A549 (cell line): ENCODE results near the gene PTBP1. TPM values are rescaled to one million over a fixed set of nuclear protein-coding genes. Genes with fewer than 3 reads are reported as not detected.

Experiments
- ATAC-seq, 2 experiments: fragments of 200-7000 bp in 1 of 2; fragments of >200 bp in 1 of 2; cut with Nextera tagmentation in 1 of 2; cut with Tn5 transposase in 1 of 2; 3 replicates each; pipeline versions ENCODE4 v1.8.0 to v1.9.1; 2018 to 2020; ENCODE audit warnings: mild to moderate bottlenecking in 1 of 2, moderate library complexity in 1 of 2
- CTCF ChIA-PET: fragments of 300-600 bp; sonication (Branson Sonifier 250); formaldehyde crosslinking; extraction: SDS; loops from one replicate; lab custom pipeline; 2021; ENCODE audit warnings: antibody characterized with exemption, inconsistent platforms; lab: Yijun Ruan, JAX
- POLR2A ChIA-PET: fragments of 350-600 bp; formaldehyde crosslinking; extraction: SDS; loops from one replicate; lab custom pipeline; 2021; ENCODE audit warnings: antibody characterized with exemption, inconsistent platforms; lab: Yijun Ruan, JAX
- DNase-seq, 2 experiments: peaks; one replicate each; pipeline versions ENCODE4 v3.0.0 to v3.0.0-alpha.2; 2011 to 2016; ENCODE audit warnings: low read depth in 1 of 2, low spot score in 1 of 2
- FAIRE-seq: peaks from 2 replicates; lab custom pipeline; 2011; peaks lifted over from hg19 to GRCh38; lab: Jason Lieb, UNC
- H3K27ac ChIP-seq, 2 experiments: fragments of >200 bp; sonication (Bioruptor Twin); formaldehyde crosslinking; 3 replicates each; pipeline ENCODE4 v1.5.1; 2016 to 2017
- H3K4me1 ChIP-seq: fragments of >200 bp; sonication (Bioruptor Twin); formaldehyde crosslinking; 3 replicates; pipeline ENCODE4 v1.6.1; 2016
- H3K4me2 ChIP-seq: fragments of >200 bp; sonication (Bioruptor Twin); formaldehyde crosslinking; 3 replicates; pipeline ENCODE4 v1.6.1; 2016
- H3K4me3 ChIP-seq: fragments of >200 bp; sonication (Bioruptor Twin); formaldehyde crosslinking; 3 replicates; pipeline ENCODE4 v1.5.1; 2016
- H3K9me3 ChIP-seq: fragments of >200 bp; sonication (Bioruptor Twin); formaldehyde crosslinking; 3 replicates; pipeline ENCODE4 v1.6.1; 2016
- CBX8 ChIP-seq: fragments of 200-600 bp; sonication (generic); IDR thresholded peaks from 2 replicates; pipeline ENCODE4 v1.6.1; 2016
- CHD2 ChIP-seq: fragments of 150-350 bp; IDR thresholded peaks from 2 replicates; pipeline ENCODE4 v1.6.1; 2014; ENCODE audit warnings: low read length; ENCODE audit not compliant: partially characterized antibody
- ESRRA ChIP-seq: fragments of 150-350 bp; IDR thresholded peaks from 2 replicates; pipeline ENCODE4 v1.6.1; 2014; ENCODE audit warnings: mild to moderate bottlenecking, low read length, borderline replicate concordance
- FOXS1 ChIP-seq: fragments of 250-450 bp; sonication (Bioruptor Pico); IDR thresholded peaks from 2 replicates; pipeline ENCODE4 v1.5.0; 2020; ENCODE audit warnings: mild to moderate bottlenecking, moderate library complexity
- GATA3 ChIP-seq: IDR thresholded peaks from 2 replicates; pipeline ENCODE4 v1.6.1; 2012; ENCODE audit warnings: borderline replicate concordance
- HOXB13 ChIP-seq: fragments of 250-450 bp; sonication (Bioruptor Pico); IDR thresholded peaks from 2 replicates; pipeline ENCODE4 v1.5.0; 2020; ENCODE audit warnings: low read depth, mild to moderate bottlenecking, moderate library complexity
- HOXB5 ChIP-seq: fragments of 250-450 bp; sonication (Bioruptor Pico); IDR thresholded peaks from 2 replicates; pipeline ENCODE4 v1.5.0; 2020; ENCODE audit warnings: mild to moderate bottlenecking, moderate library complexity
- JUN ChIP-seq, 2 experiments: fragments of >200 bp; sonication (Bioruptor Twin); formaldehyde crosslinking; IDR thresholded peaks; 2 replicates in 1 of 2; 3 replicates in 1 of 2; pipeline ENCODE4 v1.6.1; 2016 to 2017
- KDM5A ChIP-seq: fragments of 200-600 bp; sonication (generic); IDR thresholded peaks from 2 replicates; pipeline ENCODE4 v1.6.1; 2016; ENCODE audit warnings: antibody characterized with exemption, mild to moderate bottlenecking
- MAFK ChIP-seq: fragments of 450-650 bp; IDR thresholded peaks from 2 replicates; pipeline ENCODE4 v1.6.1; 2014; ENCODE audit not compliant: partially characterized antibody
- MAX ChIP-seq: IDR thresholded peaks from 2 replicates; pipeline ENCODE4 v1.6.1; 2012
- NFE2L2 ChIP-seq: fragments of 150-350 bp; conservative IDR thresholded peaks from 2 replicates; pipeline ENCODE4 v1.6.1; 2014; ENCODE audit warnings: low read length
- NR3C1 ChIP-seq: fragments of >200 bp; sonication (Bioruptor Twin); formaldehyde crosslinking; IDR thresholded peaks from 3 replicates; pipeline ENCODE4 v1.6.1; 2017
- PHF8 ChIP-seq: fragments of 200-600 bp; sonication (generic); IDR thresholded peaks from 2 replicates; pipeline ENCODE4 v1.6.1; 2016; ENCODE audit warnings: low read depth, mild to moderate bottlenecking, antibody characterized with exemption, moderate library complexity, borderline replicate concordance
- POLR2A ChIP-seq: IDR thresholded peaks from 2 replicates; pipeline ENCODE4 v1.6.1; 2012; ENCODE audit warnings: mild to moderate bottlenecking, low read length
- RAD21 ChIP-seq, 2 experiments: fragments of >200 bp in 1 of 2; sonication (Bioruptor Twin) in 1 of 2; formaldehyde crosslinking in 1 of 2; IDR thresholded peaks in 1 of 2; conservative IDR thresholded peaks in 1 of 2; 2 replicates in 1 of 2; 3 replicates in 1 of 2; pipeline ENCODE4 v1.6.1; 2012 to 2018; ENCODE audit warnings: inconsistent platforms in 1 of 2
- RARB ChIP-seq: fragments of 250-450 bp; sonication (Bioruptor Pico); IDR thresholded peaks from 2 replicates; pipeline ENCODE4 v1.8.0; 2021; ENCODE audit warnings: mild to moderate bottlenecking, moderate library complexity
- RFX5 ChIP-seq: fragments of 450-650 bp; IDR thresholded peaks from 2 replicates; pipeline ENCODE4 v1.7.1; 2014; ENCODE audit warnings: antibody characterized with exemption, mild to moderate bottlenecking, moderate library complexity
- ZFP36 ChIP-seq: fragments of 450-650 bp; IDR thresholded peaks from 2 replicates; pipeline ENCODE4 v1.6.1; 2014; ENCODE audit warnings: borderline replicate concordance; ENCODE audit not compliant: partially characterized antibody
- WGBS: methylation state at CpG from one replicate; pipeline ENCODE4 v1.1.6; 2017; ENCODE audit errors: missing lambda C conversion rate; 5-methylcytosine and 5-hydroxymethylcytosine counted together
- polyA plus RNA-seq, 4 experiments: library from polyadenylated mRNA; depleted of rRNA in 3 of 4; stranded (reverse); fragments of >200 nt; fragmentation: RNase III in 1 of 4; extraction: RNeasy Plus Mini Kit Qiagen cat#74134 plus additional on column Dnase treatment in 1 of 4; gene quantifications; 2 replicates in 3 of 4; 3 replicates in 1 of 4; pipeline ENCODE4 v1.2.3, GENCODE V29; 2011 to 2017
- TF ChIP-seq, protein P1 (sequence below): fragments of 450-650 bp; IDR thresholded peaks from 2 replicates; pipeline ENCODE4 v1.6.1; 2014; ENCODE audit warnings: antibody characterized with exemption
- TF ChIP-seq, protein P2 (sequence below): fragments of 150-350 bp; IDR thresholded peaks from 2 replicates; pipeline ENCODE4 v1.6.1; 2014; ENCODE audit warnings: low read depth, mild to moderate bottlenecking, low read length

The PTBP1 gene
- polyA plus RNA-seq, 2 of the 4 experiments (the other 2 are of a cell fraction), result 144 to 264 TPM

GRCh38 chr19:795073-795611, 2.1 kb upstream of the PTBP1 start:
- DNase-seq (no peak), FAIRE-seq (no peak), ATAC-seq (no peak)
- POLR2A ChIA-PET, result no interaction called here
- no peak overlapping the region for H3K4me3 ChIP-seq
- CTCF ChIA-PET, result no interaction called here
- H3K27ac ChIP-seq, result peak overlapping the region in 1 of 2 experiments; percentile 97; a peak in 3 of 6 replicates
- peaks cover 33% of the 10 kb centered on the region for H3K4me1 ChIP-seq
- TF ChIP-seq RARB (no peak), CBX8 (no peak), PHF8 (no peak), FOXS1 (CRISPR knock-in tag) (no peak), POLR2A (no peak), HOXB5 (no peak), RFX5 (no peak)
- TF ChIP-seq, protein P1, sequence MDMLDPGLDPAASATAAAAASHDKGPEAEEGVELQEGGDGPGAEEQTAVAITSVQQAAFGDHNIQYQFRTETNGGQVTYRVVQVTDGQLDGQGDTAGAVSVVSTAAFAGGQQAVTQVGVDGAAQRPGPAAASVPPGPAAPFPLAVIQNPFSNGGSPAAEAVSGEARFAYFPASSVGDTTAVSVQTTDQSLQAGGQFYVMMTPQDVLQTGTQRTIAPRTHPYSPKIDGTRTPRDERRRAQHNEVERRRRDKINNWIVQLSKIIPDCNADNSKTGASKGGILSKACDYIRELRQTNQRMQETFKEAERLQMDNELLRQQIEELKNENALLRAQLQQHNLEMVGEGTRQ, result no peak
- no peak overlapping the region for H3K4me2 ChIP-seq
- WGBS, result 94% methylated on average over 16 of the region's 28 CpGs
- H3K9me3 ChIP-seq, result no peaks in the 10 kb centered on the region

- ChIA-PET CTCF (interaction anchor here (1.1 kb wide), 1 partner anchor 25 kb away, joined by 4 read pairs; no protein-coding TSS in a partner anchor), POLR2A (no interaction called here)
- H3K27ac ChIP-seq, result peak overlapping the region; percentile 87 to 97
- H3K4me2 ChIP-seq, result peak overlapping the region; percentile 99
- DNase-seq (no peak), FAIRE-seq (no peak), ATAC-seq (no peak)
- H3K4me1 ChIP-seq, result peaks cover 40% of the 10 kb centered on the region
- WGBS, result 91% methylated on average over 12 of the region's 39 CpGs
- TF ChIP-seq KDM5A (no peak), ZFP36 (no peak), JUN (IDR thresholded peaks at IDR 0.05) (no peak), MAX (no peak), ESRRA (no peak), FOXS1 (CRISPR knock-in tag) (no peak), GATA3 (no peak), CHD2 (no peak), NFE2L2 (no peak), RAD21 (conservative IDR thresholded peaks at IDR 0.05 in 1 of 2, IDR thresholded peaks at IDR 0.05 in 1 of 2) (no peak), NR3C1 (no peak), PHF8 (no peak), HOXB13 (CRISPR knock-in tag) (no peak), MAFK (no peak)
- TF ChIP-seq, protein P2, sequence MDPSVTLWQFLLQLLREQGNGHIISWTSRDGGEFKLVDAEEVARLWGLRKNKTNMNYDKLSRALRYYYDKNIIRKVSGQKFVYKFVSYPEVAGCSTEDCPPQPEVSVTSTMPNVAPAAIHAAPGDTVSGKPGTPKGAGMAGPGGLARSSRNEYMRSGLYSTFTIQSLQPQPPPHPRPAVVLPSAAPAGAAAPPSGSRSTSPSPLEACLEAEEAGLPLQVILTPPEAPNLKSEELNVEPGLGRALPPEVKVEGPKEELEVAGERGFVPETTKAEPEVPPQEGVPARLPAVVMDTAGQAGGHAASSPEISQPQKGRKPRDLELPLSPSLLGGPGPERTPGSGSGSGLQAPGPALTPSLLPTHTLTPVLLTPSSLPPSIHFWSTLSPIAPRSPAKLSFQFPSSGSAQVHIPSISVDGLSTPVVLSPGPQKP, result no peak
- H3K4me3 ChIP-seq, result peak overlapping the region; percentile 53
- H3K9me3 ChIP-seq, result no peaks in the 10 kb centered on the region
Observed at GRCh38 chr19:795691-796581, 1.3 kb upstream of the PTBP1 start.
